HG03442 (cell line): ENCODE measurements around the gene SLC25A27.

ENCODE experiments used
- ATAC-seq: cut with Tn5 transposase; IDR thresholded peaks from one replicate; pipeline ENCODE4 v1.9.1; 2021; ENCODE audit warnings: mild to moderate bottlenecking, moderate library complexity; ENCODE audit not compliant: unreplicated experiment

SLC25A27 gene

GRCh38 chr6:46648869-46649492, 3.8 kb upstream of the SLC25A27 start:
- ATAC-seq = no peak

- ATAC-seq = no peak
Observed at GRCh38 chr6:46651006-46651405, 1.8 kb upstream of the SLC25A27 start.

- ATAC-seq = no peak
Observed at GRCh38 chr6:46651816-46652215, 959 bp upstream of the SLC25A27 start.

- no peak for ATAC-seq
Observed at GRCh38 chr6:46652232-46652602, 558 bp upstream of the SLC25A27 start.

- no peak for ATAC-seq
Observed at GRCh38 chr6:46653439-46654195, 842 bp downstream of the SLC25A27 start.

- ATAC-seq = no peak
Observed at GRCh38 chr6:46655803-46656202, 3.0 kb downstream of the SLC25A27 start.

- no peak for ATAC-seq
Observed at GRCh38 chr6:46657642-46658041, 4.9 kb downstream of the SLC25A27 start.

- ATAC-seq = no peak
Observed at GRCh38 chr6:46661483-46661882, 8.7 kb downstream of the SLC25A27 start.

GRCh38 chr6:46667377-46667776, 14.6 kb downstream of the SLC25A27 start:
- ATAC-seq = no peak

- no peak for ATAC-seq
Observed at GRCh38 chr6:46674410-46674809, 21.6 kb downstream of the SLC25A27 start.

- ATAC-seq = no peak
Observed at GRCh38 chr6:46676604-46677313, 24.0 kb downstream of the SLC25A27 start.

GRCh38 chr6:46677314-46677654, 24.5 kb downstream of the SLC25A27 start:
- no peak for ATAC-seq

- ATAC-seq = no peak
Observed at GRCh38 chr6:46684771-46685170, 32.0 kb downstream of the SLC25A27 start.

- ATAC-seq = no peak
Observed at GRCh38 chr6:46687619-46688097, 34.9 kb downstream of the SLC25A27 start, which contains the start of gene TDRD6. TSS of gene TDRD6 (plus strand) at chr6:46687885. CDS start at chr6:46688129, 244 bp downstream.

- no peak for ATAC-seq
Observed at GRCh38 chr6:46688117-46688965, 35.6 kb downstream of the SLC25A27 start.

GRCh38 chr6:46688966-46689335, 36.2 kb downstream of the SLC25A27 start:
- ATAC-seq = no peak

GRCh38 chr6:46689657-46690056, 36.9 kb downstream of the SLC25A27 start:
- no peak for ATAC-seq

GRCh38 chr6:46690141-46690755, 37.5 kb downstream of the SLC25A27 start:
- ATAC-seq = no peak

- ATAC-seq = no peak
Observed at GRCh38 chr6:46690911-46691451, 38.2 kb downstream of the SLC25A27 start.

GRCh38 chr6:46699970-46700369, 47.2 kb downstream of the SLC25A27 start:
- no peak for ATAC-seq
